ENCODE data around the gene HSBP1. TPM values are rescaled to one million over a fixed set of nuclear protein-coding genes. Genes with fewer than 3 reads are reported as not detected.

The HSBP1 gene
- total and polyA plus RNA-seq, 2 of the 4 experiments (the other 2 are of a cell fraction): 8.8 to 65.2 TPM

DNA sequence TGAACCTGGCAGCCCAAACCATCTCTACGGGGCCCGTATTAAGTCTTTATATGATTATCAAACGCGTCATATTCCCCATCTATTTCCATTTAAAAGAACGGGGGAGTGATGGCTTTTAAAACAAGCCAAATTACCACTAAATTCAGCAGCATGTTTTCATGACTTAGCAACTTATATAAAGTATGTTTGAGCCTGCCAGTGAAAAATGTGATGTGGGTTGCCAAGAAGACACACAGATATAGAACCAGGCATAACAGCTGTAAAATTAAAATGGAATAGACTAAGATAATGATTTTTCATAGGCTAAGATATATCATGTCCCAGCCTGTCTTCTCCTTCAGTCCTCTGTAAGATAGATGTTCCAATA, 44.8 kb upstream of the HSBP1 start:
- Histone ChIP-seq H2BK5ac (ENCODE audit: low read depth, low read length, poor library complexity, severe bottlenecking) (no peak overlapping the region), H4K91ac (ENCODE audit: insufficient read depth, low read depth, low read length) (no peak overlapping the region), H4K20me1 (ENCODE audit: insufficient read depth, low read length) (no peaks in the 10 kb centered on the region), H2AK9ac (replicated peaks; ENCODE audit: low read depth, low read length, poor library complexity) (no peak overlapping the region), H2AK5ac (ENCODE audit: low read depth, low read length) (no peak overlapping the region), H3K23ac (ENCODE audit: low read depth, low read length) (no peak overlapping the region), H3K9me3 (ENCODE audit: control insufficient read depth, insufficient read depth, low read length) (no peaks in the 10 kb centered on the region), H3K79me1 (ENCODE audit: low read depth in 1 of 2, low read length in 2 of 2) (no peaks in the 10 kb centered on the region), H3K4ac (ENCODE audit: low read depth, low read length) (no peak overlapping the region), H4K5ac (ENCODE audit: low read depth, low read length) (no peak overlapping the region), H3K14ac (replicated peaks; ENCODE audit: low read depth, low read length) (no peak overlapping the region), H2BK15ac (ENCODE audit: low read depth, low read length) (no peak overlapping the region), H2BK20ac (ENCODE audit: low read depth, low read length) (no peak overlapping the region), H4K8ac (ENCODE audit: low read depth in 2 of 2, low read length in 2 of 2) (no peak overlapping the region), H3K56ac (ENCODE audit: extremely low read depth, insufficient read depth, low read length) (no peak overlapping the region), H3K9me1 (ENCODE audit: insufficient read depth, low read length) (no peaks in the 10 kb centered on the region), H2BK120ac (ENCODE audit: low read depth, low read length) (no peak overlapping the region), H3K18ac (ENCODE audit: low read depth, low read length) (no peak overlapping the region), H3K27me3 (ENCODE audit: control insufficient read depth, insufficient read depth, low read length) (no peaks in the 10 kb centered on the region), H3K27ac (ENCODE audit: insufficient read depth, low read length) (no peak overlapping the region), H3K4me2 (ENCODE audit: low read depth, low read length) (no peak overlapping the region), H3K9ac (ENCODE audit: low read depth, low read length) (no peak overlapping the region), H3K4me1 (ENCODE audit: control insufficient read depth, insufficient read depth, low read length) (no peaks in the 10 kb centered on the region), H2AFZ (replicated peaks; ENCODE audit: low read length, poor library complexity) (no peak overlapping the region), H3K36me3 (ENCODE audit: control insufficient read depth, insufficient read depth, low read length) (no peaks in the 10 kb centered on the region), H3K4me3 (ENCODE audit: insufficient read depth, low read depth, low read length) (no peak overlapping the region)
- intact Hi-C loops (cut with micrococcal nuclease) (no loop called here), in situ Hi-C loops (cut with MboI; ENCODE audit: low sequenced_read_pairs) (no loop called here), dilution Hi-C loops (cut with HindIII; ENCODE audit: low sequenced_read_pairs, unreplicated experiment) (no loop called here)
- no peak for DNase-seq
- POLR2A ChIA-PET (ENCODE audit: unreplicated experiment): no interaction called here
- no TSS peak for BruUV-seq (replicated peaks)
- no CpG with 5 or more reads among the region's 5 CpGs for WGBS, 2 experiments (ENCODE audit: extremely low coverage in 2 of 2, insufficient read length in 1 of 2)
- TF ChIP-seq NFE2L2 (IDR thresholded peaks at IDR 0.05; ENCODE audit: low read depth, low read length): no peak
- CTCF ChIA-PET: no interaction called here
- ATAC-seq (ENCODE audit: low read depth): no peak
